ENCODE measurements around the gene MED26.
A peak's percentile ranks its signal among the peaks of the same experiment; 100 is the strongest.
"Not testable (repeated sequence)": the region's sequence is repeated elsewhere in the genome, so short reads cannot be mapped to it uniquely, and the experiment has no call there.

The MED26 gene

GRCh38 chr19:16571822-16572331 lies 56.1 kb downstream of the MED26 start:
- DNase-seq: no peak

DNA sequence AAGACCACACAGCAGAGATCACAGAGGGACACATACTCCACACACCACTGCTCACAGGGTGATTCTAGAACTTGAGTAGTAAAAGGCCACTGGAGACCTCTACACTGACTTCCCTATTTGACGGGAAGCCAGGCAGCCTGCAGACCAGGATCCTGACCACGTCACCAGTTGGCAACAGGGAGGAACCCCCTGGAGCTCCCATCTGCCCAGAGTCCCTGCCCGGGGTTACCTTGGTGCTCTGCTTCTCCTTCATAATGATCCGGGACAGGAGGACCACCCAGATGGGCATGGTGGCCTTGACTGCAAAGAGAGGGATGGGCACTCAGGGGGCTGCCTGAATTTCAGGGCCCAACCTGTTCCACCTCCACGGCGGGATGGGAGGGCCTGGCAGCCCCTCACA lies 56.7 kb downstream of the MED26 start:
- DNase-seq: no peak

DNA sequence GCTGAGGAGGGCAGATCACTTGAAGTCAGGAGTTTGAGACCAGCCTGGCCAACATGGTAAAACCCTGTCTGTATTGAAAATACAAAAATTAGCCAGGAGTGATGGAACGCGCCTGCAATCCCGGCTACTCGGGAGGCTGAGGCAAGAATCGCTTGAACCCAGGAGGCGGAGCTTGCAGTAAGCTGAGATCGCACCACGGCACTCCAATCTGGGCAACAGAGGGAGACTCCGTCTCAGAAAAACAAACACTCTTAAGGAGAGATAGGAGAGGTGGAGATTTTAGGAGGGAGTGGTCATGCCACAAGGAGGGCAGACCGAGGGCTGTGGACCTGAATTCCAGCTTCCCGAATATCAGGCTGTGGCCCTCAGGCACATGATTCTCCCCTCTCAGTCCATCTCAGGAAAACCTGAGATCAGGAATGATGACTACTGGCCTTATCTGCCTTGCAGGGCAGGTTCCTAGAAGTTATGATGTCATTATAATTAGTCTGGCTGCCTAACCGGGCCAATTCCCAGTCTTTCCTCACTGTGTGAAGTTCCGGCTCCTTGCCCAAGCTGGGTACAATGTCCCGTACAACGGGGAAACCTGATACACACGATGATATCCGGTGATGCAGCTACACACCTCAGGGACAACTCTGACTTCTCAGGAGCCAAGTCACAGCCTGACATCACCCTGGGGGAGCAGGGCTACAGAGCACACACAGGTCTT lies 58.2 kb downstream of the MED26 start:
- DNase-seq: no peak

DNA sequence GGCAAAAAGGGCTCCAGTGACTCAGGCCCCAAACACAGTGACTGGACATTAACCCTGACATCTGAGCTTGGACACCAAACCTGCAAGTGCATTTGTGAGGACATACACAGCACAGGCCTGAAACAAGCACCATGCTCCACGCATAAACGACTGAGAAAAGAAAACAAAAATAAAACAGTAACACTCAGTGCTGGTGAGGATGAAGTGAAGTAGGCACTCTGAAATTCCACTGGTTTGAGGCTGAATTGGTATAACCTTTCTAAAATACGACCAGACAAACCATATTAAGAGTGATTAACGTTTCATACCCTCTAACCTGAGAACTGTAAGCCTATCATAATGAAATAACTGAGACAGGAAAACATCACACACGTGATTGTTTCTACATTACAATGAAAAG lies 61.3 kb downstream of the MED26 start:
- DNase-seq: no peak

DNA sequence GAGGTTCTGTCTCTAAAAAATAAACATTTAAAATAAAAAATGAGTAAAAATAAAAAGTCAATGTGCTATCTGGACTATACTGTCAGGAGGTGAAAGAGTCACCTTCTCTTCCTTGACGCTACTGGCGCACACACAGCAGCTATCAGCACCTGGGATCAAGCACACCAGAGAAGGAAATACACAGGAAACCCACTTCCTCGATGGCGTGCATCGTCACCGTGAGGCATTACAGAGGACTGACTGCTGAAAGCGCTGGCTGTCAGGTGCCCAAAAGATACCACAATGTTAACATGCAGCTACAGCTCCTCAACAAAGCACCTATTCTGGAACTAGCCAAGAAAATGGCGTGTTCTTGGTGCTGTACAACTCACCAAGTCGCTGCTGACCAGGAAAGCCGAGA lies 61.8 kb downstream of the MED26 start:
- DNase-seq: no peak

GRCh38 chr19:16564842-16565241 lies 63.2 kb downstream of the MED26 start:
- no peak for DNase-seq

GRCh38 chr19:16562608-16563025 lies 65.4 kb downstream of the MED26 start:
- DNase-seq: no peak

GRCh38 chr19:16561382-16561781 lies 66.6 kb downstream of the MED26 start:
- no peak for DNase-seq

DNA sequence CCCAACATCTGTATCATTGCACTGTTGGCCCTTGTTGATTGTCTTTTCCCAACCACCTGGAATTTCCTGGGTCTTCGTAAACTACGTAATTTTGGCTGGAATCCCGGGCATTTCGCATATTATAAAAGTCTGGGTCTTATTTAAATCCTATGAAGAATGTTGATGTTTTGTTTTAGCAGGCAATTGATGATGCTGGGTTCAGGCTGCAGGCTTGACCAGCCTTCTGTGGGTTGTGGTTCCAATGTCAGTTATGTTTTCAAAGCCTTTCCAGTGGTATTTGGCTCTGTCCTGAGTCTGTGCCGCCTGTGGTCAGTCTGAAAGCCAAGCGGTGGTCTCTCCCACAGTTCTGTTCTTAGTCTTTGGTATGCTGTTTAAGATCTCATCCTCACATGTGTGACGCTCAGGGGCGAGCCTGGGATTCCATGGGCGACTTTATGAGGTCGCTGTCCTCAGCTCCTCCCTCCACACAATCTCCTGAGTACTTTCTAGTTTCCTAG lies 68.2 kb downstream of the MED26 start:
- DNase-seq: no peak

DNA sequence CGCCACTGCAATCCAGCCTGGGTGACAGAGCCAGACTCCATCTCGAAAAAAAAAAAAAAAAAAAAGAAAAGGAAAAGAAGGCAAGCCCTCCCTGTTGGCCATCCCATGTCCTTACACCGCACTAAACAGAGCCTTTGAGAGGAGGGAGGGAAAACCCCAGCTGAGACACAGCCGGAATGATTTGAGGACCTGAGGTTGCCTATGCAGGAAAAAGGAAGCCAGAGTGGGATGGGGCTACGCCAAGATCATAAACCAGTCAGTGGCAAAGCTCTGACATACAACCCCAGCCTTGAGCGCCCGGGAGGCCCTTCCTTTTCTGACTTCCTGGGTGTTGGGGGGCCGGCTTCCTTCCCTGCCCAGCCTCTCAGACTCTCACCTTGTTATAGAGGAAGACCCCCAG lies 73.2 kb downstream of the MED26 start:
- DNase-seq: no peak

- not testable (repeated sequence) for DNase-seq
Measured at GRCh38 chr19:16551902-16552301, 76.1 kb downstream of the MED26 start.

- no peak for DNase-seq
Measured at GRCh38 chr19:16548956-16549355, 79.0 kb downstream of the MED26 start.

GRCh38 chr19:16544473-16545231 lies 83.4 kb downstream of the MED26 start:
- no peak for DNase-seq

DNA sequence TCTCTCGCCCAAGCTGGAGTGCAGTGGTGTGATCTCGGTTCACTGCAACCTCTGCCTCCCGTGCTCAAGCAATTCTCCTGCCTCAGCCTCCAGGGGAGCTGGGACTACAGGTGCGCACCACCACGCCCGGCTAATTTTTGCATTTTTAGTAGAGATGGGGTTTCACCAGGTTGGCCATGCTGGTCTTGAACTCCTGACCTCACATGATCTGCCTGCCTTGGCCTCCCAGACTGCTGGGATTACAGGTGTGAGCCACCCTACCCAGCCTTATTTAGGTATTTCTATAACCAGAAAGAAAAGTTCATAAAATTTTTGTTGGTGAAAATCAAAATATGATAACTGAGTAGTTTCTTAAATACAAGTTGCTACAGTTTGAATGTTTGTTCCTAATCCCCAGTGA lies 84.3 kb downstream of the MED26 start:
- DNase-seq: not testable (repeated sequence)

- DNase-seq: peak; percentile 55
Measured at GRCh38 chr19:16542910-16543472, 85.0 kb downstream of the MED26 start.

DNA sequence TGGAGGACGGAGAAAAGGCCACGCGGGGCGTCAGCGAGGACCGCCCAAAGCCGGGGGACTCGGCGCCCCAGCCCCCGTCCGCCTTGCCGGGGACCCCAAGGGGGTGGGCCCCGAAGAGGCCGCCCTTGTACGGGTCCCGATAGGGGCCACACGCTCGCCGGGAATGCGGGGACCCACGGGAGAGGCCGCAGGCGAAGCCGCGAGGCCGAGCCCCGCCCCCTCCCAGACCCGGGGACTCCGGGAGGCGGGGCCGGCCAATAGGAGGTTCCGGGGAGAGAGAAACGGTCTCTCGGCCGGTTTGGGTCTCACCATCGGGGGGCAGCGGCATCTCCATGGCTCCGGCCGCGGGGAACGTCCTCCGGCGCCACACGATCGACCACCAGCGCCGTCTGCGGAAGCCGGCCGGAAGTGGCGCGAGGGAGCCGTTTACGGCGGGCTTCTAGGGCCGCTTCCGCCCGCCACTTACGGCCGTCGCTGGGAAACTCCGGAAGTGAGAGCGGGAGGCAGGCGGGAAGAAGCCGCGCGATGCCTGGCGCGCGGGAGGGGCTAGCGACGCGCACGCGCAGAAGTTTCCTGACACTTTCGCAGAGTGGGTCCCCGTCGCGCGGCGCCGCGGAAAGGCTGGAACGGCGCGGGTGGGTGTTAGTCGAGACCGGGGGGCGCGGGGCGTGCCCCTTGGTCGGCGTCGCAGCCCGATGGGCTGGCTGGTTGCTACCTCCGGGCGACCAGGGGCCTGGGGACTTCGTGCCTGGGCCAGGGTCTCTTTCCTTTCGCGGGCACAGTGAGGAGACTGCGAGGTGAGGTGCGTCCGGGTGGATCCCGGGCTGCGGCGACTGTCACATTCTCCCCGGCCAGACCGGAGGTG lies 85.7 kb downstream of the MED26 start, which contains the start of gene CHERP:
TSS of gene CHERP (minus strand) at position 393 of the 865 bp plus-strand sequence. CDS start at position 334, 59 bp downstream.
- DNase-seq: peak; percentile 97

DNA sequence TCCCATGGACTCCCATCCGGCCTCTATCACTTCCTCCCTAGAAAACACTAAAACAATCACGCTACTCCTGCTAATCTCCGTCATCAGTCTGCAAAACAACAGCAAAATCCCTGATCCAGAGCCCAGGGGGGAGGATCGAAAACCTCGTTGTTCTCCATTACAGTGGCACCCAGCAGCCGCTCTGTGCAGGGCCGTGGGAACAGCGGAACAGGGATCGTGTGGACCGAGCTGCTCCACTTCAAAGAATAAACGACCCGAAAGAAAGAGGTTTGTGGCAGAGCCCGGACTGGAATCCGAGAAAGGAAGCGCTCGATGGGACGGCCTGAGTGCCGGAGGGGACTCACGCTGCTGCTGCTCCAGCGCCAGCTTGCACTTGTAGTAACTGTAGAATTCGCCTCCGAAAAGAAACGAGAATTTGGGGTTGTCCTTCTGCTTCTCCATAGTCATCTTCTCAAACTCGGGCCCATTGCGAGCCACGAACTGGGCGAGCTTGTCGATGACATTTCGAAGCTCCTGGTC lies 86.4 kb downstream of the MED26 start:
- no peak for DNase-seq

DNA sequence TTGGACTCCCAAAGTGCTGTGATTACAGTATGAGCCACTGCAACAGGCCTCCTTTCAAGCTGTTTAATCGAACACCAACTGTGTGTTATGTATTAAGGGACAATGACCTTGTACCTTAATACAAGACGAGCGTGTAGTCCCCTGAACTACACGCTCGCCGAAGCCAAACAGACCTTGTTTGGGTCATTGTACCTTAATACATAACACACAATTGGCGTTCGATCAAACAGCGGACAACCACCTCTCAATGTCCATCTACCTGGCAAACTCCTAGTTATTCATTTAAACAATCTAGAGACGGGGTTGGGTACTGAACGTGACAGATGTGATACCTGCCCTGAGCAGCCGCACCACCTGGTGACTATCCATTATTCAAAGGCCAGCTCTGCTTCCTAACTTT lies 87.1 kb downstream of the MED26 start:
- no peak for DNase-seq

DNA sequence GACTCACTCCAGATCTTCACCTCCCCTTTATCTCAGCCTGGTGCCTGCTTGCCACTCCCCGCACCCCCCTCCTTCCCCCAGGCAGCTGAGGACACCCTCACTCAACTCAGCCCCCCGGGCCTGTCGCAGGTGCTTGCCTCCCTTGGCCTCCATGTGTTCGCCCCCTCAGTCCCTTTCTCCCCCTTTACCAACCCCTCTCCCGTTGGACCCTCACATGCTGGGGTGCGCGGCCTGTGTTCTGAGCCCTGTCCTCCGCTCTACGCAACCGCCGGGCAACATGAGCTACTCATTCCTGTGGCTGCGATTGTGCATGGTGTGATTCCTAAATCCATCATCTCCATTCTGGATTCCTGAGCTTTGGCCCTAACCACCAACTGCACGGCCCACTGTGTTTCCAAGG lies 90.9 kb downstream of the MED26 start:
- DNase-seq: no peak

- DNase-seq: no peak
Measured at GRCh38 chr19:16536130-16536529, 91.9 kb downstream of the MED26 start.

GRCh38 chr19:16535381-16535780 lies 92.6 kb downstream of the MED26 start:
- no peak for DNase-seq
